Liver (tissue), 9 donors: ENCODE results near the gene ZNF618. TPM values are rescaled to one million over a fixed set of nuclear protein-coding genes. Genes with fewer than 3 reads are reported as not detected.
A peak's percentile ranks its signal among the peaks of the same experiment; 100 is the strongest.

Experiments
- DNase-seq: peaks from one replicate; pipeline ENCODE4 v3.0.0-alpha.2; 2017; ENCODE audit warnings: low spot score
- H3K27ac ChIP-seq, 2 donors: one replicate each; pipeline ENCODE4 v1.7.0; 2013; ENCODE audit warnings: inconsistent platforms in 2 of 2, low read length in 2 of 2, control low read depth in 1 of 2, low read depth in 1 of 2, mild to moderate bottlenecking in 1 of 2
- H3K27me3 ChIP-seq, 4 donors: one replicate each; pipeline versions ENCODE4 v1.6.1 to v1.7.0; 2013; ENCODE audit warnings: low read length in 3 of 4, inconsistent platforms in 1 of 4, mild to moderate bottlenecking in 1 of 4, moderate library complexity in 1 of 4; ENCODE audit not compliant: control insufficient read depth in 4 of 4, insufficient read depth in 4 of 4
- H3K36me3 ChIP-seq, 4 donors: one replicate each; pipeline versions ENCODE4 v1.6.1 to v1.7.0; 2013; ENCODE audit warnings: low read length in 3 of 4, mild to moderate bottlenecking in 3 of 4, low read depth in 1 of 4, moderate library complexity in 1 of 4; ENCODE audit not compliant: control insufficient read depth in 4 of 4, insufficient read depth in 3 of 4
- H3K4me1 ChIP-seq, 4 donors: one replicate each; pipeline versions ENCODE4 v1.6.1 to v1.7.0; 2013; ENCODE audit warnings: low read length in 3 of 4, mild to moderate bottlenecking in 3 of 4, moderate library complexity in 1 of 4; ENCODE audit not compliant: control insufficient read depth in 4 of 4, insufficient read depth in 4 of 4
- H3K4me3 ChIP-seq, 3 donors: one replicate each; pipeline versions ENCODE4 v1.6.1 to v1.7.0; 2013; ENCODE audit warnings: low read length in 3 of 3, control low read depth in 1 of 3, low read depth in 1 of 3, mild to moderate bottlenecking in 1 of 3
- H3K9ac ChIP-seq, 2 donors: one replicate each; pipeline ENCODE4 v1.7.0; 2013; ENCODE audit warnings: low read length in 2 of 2, mild to moderate bottlenecking in 2 of 2, moderate library complexity in 2 of 2, control low read depth in 1 of 2, low read depth in 1 of 2
- H3K9me3 ChIP-seq, 4 donors: one replicate each; pipeline versions ENCODE4 v1.6.1 to v1.7.0; 2013; ENCODE audit warnings: low read length in 3 of 4; ENCODE audit not compliant: control insufficient read depth in 4 of 4
- CTCF ChIP-seq: fragments of 150-350 bp; IDR thresholded peaks from 2 replicates; pipeline ENCODE4 v1.5.1; 2017; ENCODE audit warnings: improper control_type of control experiment, low read depth, low read length; ENCODE audit not compliant: missing input control
- EGR1 ChIP-seq, 2 donors: IDR thresholded peaks; 2 replicates each; pipeline ENCODE4 v1.6.1; 2016 to 2018; ENCODE audit warnings: antibody characterized with exemption in 2 of 2, low read depth in 2 of 2
- HNF4A ChIP-seq, 2 donors: conservative IDR thresholded peaks; 2 replicates each; pipeline ENCODE4 v1.6.1; 2016; ENCODE audit warnings: antibody characterized with exemption in 2 of 2, mild to moderate bottlenecking in 2 of 2
- MAX ChIP-seq: IDR thresholded peaks from 2 replicates; pipeline ENCODE4 v1.6.1; 2016; ENCODE audit warnings: antibody characterized with exemption
- NR2F2 ChIP-seq: IDR thresholded peaks from 2 replicates; pipeline ENCODE4 v1.6.1; 2016; ENCODE audit warnings: antibody characterized with exemption
- RAD21 ChIP-seq, 2 donors: IDR thresholded peaks; 2 replicates each; pipeline ENCODE4 v1.6.1; 2016; ENCODE audit warnings: antibody characterized with exemption in 2 of 2, mild to moderate bottlenecking in 2 of 2
- REST ChIP-seq: IDR thresholded peaks from 2 replicates; pipeline ENCODE4 v1.6.1; 2016; ENCODE audit warnings: antibody characterized with exemption, mild to moderate bottlenecking
- RXRA ChIP-seq, 2 donors: IDR thresholded peaks; 2 replicates each; pipeline ENCODE4 v1.6.1; 2017 to 2018; ENCODE audit warnings: antibody characterized with exemption in 2 of 2, mild to moderate bottlenecking in 1 of 2
- YY1 ChIP-seq: IDR thresholded peaks from 2 replicates; pipeline ENCODE4 v1.6.1; 2016; ENCODE audit warnings: antibody characterized with exemption, mild to moderate bottlenecking
- WGBS: extraction: QIAGEN DNeasy Blood & Tissue Kit; methylation state at CpG from one replicate; pipeline ENCODE4 v1.1.7; 2013; 5-methylcytosine and 5-hydroxymethylcytosine counted together
- polyA plus RNA-seq, 2 donors: library from polyadenylated mRNA; stranded (reverse) in 1 of 2; unstranded in 1 of 2; fragments of 200-250 nt in 1 of 2; fragments of >200 nt in 1 of 2; fragmentation: Nextera tagmentation in 1 of 2; extraction: Ambion mirVana in 1 of 2; gene quantifications; one replicate each; pipeline versions ENCODE4 v1.2.1 to v1.2.3, GENCODE V29; 2013 to 2015
- total RNA-seq, 2 donors: library from RNA; depleted of rRNA; stranded (reverse); fragments of >200 nt; gene quantifications; one replicate each; pipeline ENCODE4 v1.2.3, GENCODE V29; 2014
- donor health status: healthy.
- donor health status: healthy.
- donor health status: healthy.
- donor health status: healthy.
- donor health status: healthy.

The ZNF618 gene
- total and polyA plus RNA-seq, 4 donors: 2.2 to 6.5 (median 3.7) TPM

DNA sequence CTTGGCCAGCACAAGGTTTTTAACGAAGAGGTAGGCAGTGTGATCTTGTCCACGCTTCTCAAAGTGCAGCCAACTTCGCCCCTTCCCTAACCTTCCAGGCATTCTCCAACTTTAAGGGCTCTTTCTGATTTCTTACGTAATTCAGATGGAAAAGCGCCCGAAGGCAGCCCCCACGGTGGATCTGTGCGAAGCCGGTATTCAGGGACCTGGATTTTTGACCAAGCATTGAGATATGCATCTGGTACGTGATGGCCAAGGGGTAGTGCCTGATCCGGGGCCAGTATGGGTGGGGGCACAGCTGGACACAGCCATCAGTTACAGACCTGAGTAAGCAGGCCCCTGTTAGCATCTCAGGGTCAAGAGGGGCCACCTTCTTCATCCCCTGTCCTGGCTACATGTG lies 122.0 kb downstream of the ZNF618 start:
- 93% methylated on average over 11 of the region's 11 CpGs for WGBS
- Histone ChIP-seq H3K4me3 (no peak overlapping the region), H3K36me3 (peaks cover 0 to 15% (median 1%) of the 10 kb centered on the region in 4 donors), H3K27me3 (no peaks in the 10 kb centered on the region), H3K9me3 (no peaks in the 10 kb centered on the region), H3K4me1 (peaks cover 7 to 32% (median 22%) of the 10 kb centered on the region in 4 donors), H3K27ac (no peak overlapping the region), H3K9ac (no peak overlapping the region)
- DNase-seq: peak; percentile 17
- TF ChIP-seq YY1 (no peak), EGR1 (IDR thresholded peaks at IDR 0.05; ENCODE audit: low read depth in 2 of 2) (no peak), RAD21 (IDR thresholded peaks at IDR 0.05) (no peak), CTCF (no peak), REST (no peak), MAX (no peak), HNF4A (conservative IDR thresholded peaks at IDR 0.05) (no peak), RXRA (IDR thresholded peaks at IDR 0.05) (no peak)

DNA sequence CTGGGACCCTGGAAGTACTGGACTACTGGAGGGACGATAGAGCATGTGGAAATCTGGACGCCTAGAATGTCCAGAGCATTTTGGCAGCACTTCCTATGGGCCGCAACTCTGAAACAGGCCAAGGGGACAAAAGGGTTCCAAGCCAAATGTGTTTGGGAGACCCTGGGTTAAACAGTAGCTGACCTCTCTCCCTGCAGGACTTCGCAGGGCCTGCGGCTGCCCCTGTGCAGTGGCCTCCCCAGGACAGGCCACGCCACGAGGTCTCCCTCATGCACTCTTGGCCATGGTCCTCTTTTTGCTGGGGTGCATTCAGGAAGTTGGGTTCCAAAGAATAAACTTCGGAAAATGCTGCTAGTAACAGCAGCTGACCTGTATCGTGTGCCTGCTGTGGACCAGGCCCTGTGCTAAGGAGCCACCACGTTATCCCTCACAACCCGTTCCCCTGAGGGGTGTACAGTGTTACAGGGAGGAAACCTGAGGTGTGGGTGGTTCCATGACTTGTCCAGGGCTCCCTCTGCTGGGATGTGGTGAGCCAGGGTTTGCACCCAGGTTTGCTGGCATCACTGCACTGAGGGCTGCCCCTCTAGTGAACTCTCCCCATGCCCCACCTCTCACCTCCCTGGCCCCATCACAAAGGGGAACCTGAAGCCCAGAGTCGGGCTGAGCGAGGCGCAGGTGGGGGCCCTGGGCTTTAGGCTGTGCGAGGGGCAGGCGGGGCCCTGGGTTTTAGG lies 122.6 kb downstream of the ZNF618 start:
- DNase-seq: peak; percentile 33
- peak; percentile 36 for TF ChIP-seq CTCF
- peak; percentile 68 to 80 for TF ChIP-seq RAD21 (IDR thresholded peaks at IDR 0.05)
- peak; percentile 12 for TF ChIP-seq NR2F2
- TF ChIP-seq RXRA (IDR thresholded peaks at IDR 0.05): no peak
- Histone ChIP-seq H3K27ac (no peak overlapping the region), H3K4me1 (peaks cover 5 to 26% (median 16%) of the 10 kb centered on the region in 4 donors), H3K27me3 (no peaks in the 10 kb centered on the region), H3K4me3 (no peak overlapping the region), H3K36me3 (peaks cover 0 to 19% (median 1%) of the 10 kb centered on the region in 4 donors), H3K9ac (no peak overlapping the region), H3K9me3 (no peaks in the 10 kb centered on the region)
- 72% methylated on average over 16 of the region's 16 CpGs for WGBS
